GM18498 (cell line): Measurements from ENCODE around the gene FHIT.

ENCODE experiments used
- ATAC-seq: cut with Tn5 transposase; IDR thresholded peaks from one replicate; pipeline ENCODE4 v1.9.1; 2021; ENCODE audit warnings: mild to moderate bottlenecking, moderate library complexity; ENCODE audit not compliant: unreplicated experiment

The FHIT gene

DNA sequence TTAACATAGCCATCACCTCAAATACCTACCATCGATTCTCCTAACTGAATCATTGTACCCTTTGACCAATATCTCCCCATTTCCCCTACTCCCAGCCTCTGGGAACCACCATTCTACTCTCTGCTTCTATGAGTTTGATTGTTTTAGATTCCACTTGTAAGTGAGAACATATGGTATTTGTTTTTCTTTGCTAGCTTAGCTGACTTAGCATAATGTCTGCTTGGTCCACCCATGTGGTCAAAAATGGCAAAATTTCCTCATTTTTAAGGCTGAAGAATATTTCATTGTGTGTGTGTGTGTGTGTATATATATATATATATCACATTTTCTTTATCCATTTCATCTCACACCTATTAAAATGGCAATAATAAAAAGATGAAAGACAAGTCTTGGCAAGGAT lies 469.3 kb downstream of the FHIT start:
- ATAC-seq: no peak

- ATAC-seq: no peak
Observed at GRCh38 chr3:60779637-60780036, 471.6 kb downstream of the FHIT start.

DNA sequence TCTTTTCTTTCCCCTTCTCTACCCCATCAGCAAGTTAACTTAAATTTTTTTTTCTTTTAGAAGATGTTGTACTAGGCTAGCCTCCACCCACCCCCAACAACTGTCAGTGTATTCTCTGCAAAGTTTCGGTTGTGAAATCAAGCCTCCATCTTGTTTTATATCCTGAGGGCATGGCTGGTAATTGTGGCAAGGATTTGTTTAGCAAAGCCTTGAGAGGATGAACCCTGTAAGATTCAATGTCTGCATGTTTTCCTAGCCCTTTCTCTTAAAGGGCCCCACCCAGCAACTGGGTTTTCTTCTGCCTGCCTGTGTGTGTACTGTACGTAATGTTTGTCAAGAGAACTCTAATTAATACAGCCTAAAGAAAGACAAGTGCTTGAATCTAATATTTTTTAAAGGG lies 475.3 kb downstream of the FHIT start:
- no peak for ATAC-seq

- no peak for ATAC-seq
Observed at GRCh38 chr3:60774617-60775016, 476.6 kb downstream of the FHIT start.

GRCh38 chr3:60772584-60772983 lies 478.7 kb downstream of the FHIT start:
- no peak for ATAC-seq

DNA sequence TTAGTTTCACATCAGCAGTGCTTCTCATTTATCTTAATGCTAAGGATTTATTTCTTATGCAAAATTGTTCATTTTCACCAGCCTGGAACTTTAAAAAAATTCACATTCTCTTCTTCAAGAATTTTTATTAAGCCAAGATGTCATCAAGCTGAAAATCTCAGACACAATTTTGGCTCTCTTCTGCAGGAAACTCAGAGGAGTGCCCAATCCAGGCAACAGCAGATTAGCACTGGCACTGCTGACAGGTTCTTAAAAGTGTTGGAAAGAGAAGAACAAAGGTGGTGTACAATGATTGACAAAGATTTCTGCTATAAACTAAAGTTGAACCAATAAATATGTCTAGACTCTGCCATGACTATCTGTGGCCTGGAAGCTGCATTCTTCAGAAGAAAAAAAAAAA lies 479.5 kb downstream of the FHIT start:
- ATAC-seq: no peak

DNA sequence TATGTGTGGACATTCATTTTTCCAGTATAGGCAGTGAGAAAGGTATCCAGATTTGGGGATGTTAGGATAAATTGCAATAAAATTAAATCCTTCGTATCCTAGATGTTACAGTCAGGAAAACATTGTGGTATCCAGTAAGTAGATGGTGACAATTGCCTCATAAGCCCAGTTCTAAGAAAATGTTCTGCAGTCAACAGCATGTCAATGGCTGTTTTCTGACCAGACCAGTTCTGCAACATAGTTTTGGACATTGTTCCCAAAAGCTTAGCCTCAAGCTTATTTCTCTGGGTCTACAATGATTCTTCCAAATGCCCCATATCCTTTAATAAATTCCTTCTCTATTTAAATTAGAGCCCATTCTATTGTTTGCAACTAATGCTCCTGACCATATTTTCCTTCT lies 480.7 kb downstream of the FHIT start:
- ATAC-seq: no peak

DNA sequence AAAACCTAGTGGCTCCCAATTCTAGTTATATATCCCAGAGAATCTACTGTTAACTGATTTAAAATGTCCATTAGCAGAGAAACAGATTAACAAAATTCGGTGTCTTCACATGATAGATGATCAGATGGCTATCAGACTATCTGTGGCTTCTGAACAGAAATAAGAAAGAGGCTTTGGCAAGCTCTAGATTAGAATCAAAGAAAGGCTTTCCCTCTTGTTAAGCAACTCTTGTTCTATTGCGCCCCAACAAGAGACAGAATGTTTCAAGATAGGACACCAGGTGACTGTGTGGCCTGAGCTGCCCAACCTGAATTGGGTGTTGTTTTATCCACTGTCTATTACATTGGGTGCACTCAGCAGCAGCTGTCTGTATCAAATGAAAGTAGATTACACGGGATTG lies 483.7 kb downstream of the FHIT start:
- no peak for ATAC-seq

DNA sequence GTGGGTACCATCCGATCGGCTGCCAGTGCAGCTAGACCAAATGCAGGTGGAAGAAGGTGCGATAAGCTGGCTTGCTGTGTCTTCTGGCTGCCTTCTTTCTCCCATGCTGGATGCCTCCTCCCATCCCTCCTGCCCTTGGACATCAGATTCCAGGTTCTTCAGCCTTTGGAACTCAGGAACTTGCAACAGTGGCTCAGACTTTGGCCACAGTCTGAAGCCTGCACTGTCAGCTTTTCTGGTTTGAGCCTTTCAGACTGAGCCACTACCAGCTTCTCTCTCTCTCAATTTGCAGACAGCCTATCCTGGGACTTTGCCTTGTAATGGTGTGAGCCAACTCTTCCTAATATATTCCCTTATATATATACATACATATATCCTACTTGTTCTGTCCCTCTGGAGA lies 485.5 kb downstream of the FHIT start:
- no peak for ATAC-seq

- no peak for ATAC-seq
Observed at GRCh38 chr3:60764870-60765269, 486.4 kb downstream of the FHIT start.

GRCh38 chr3:60760145-60760544 lies 491.1 kb downstream of the FHIT start:
- no peak for ATAC-seq

DNA sequence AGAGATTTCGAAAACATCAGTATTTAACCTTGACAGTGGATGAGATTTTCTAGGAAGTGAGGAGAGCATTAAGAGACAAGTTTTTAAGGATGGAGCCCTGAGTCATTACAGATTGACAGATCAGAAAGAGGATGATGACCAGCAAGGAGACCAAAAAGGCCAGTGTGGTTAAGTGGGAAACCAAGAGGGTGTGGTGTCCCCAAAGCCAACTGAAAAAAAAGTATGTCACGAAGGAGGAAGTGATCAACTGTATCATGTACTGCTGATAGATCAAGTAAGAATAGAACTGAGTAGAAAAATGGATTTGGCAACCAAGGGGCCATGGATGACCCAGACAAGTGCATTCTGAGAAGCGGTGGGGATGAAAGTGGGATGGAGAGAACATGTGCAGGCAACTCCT lies 491.8 kb downstream of the FHIT start:
- no peak for ATAC-seq

DNA sequence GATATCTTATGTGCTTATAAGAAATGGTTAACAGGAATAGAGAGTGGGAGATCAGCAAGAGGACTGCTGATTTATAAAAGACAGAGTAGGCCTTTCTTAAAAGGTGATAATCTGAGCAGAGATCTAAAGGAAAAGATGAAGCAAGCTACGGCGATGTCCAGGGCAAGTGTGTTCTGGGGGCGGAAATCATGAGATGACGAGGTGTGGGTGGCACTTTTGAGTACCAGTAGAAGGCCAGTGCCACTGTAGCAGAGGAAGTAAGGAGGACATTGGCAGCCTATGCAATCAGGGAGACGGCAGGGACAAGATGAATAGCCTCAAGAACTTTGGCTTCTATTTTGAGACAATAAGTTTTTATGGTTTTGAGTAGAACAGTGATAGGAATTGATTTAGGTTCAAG lies 492.4 kb downstream of the FHIT start:
- no peak for ATAC-seq

DNA sequence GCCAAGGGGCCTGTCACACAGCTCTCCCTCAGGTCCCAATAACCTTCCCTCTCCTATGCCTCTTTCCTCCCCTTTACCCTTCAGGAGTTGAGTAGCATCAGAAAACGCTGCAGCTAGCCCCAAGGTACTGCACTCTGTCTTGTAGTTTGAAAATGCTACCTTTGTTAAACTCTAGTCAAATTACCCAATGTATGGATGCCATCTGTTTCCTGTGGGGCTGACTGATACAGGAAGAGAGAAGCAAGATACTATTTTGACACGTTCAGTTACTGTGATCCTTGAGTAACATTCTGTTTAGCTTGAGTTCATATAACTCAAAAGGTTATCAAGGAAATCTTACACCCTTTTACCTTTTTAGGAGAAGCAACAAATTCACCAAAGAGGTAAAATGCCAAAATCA lies 493.1 kb downstream of the FHIT start:
- no peak for ATAC-seq

GRCh38 chr3:60757724-60758123 lies 493.5 kb downstream of the FHIT start:
- ATAC-seq: no peak

DNA sequence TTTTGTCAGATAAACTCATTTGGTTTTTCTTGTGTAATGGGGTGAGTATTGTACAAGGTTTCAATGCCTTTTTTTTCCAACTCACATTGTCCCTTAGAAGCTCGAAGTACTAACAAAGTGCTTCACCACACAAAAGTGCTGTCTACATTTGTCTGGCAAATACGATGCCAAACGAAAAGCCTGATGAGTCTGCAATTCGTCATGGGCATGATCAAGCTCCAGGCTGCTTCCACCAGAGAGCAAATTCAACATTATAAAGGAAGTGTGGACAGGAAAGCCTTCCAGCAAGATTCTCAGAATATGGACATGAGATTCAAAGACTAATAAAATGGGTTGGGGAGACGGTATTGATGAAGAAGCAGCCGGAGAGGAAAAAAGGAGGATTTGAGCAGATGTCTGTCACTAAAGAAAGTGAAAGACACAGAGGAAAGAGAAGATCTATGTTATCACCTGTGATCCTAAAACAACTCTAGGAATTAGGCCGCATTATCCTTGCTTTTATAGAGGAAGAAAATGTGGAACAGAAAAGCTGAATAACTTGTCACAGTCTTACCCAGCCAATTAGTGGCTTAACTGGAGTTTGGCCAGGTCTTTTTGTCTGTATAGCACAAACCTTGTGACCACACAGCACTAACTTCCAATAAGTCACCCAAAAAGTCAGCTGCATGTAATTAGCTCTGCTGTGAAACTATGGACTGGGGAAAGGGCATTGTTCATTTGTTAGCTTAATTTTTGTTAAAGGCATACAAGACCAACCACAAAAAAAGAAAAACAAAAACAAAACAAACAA lies 494.8 kb downstream of the FHIT start:
- no peak for ATAC-seq

- no peak for ATAC-seq
Observed at GRCh38 chr3:60755094-60755493, 496.2 kb downstream of the FHIT start.

DNA sequence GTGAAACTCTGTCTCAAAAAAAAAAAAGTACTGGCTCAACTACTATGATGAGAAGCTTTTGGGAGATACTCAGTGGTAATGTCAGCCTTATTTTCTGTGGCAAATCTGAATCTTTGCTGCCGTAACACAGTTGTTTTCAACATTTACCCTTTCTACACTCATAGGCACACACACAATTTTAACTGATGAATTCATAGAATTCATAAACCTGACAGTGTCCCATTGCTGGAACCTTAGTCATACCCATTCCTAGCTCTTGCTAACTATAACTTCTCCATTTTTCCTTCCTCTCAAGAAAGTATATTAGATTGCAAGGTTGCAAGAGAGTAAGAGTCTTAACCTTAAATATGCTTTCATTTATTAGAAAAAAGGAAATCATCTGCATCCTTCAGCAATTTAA lies 496.6 kb downstream of the FHIT start:
- ATAC-seq: no peak

DNA sequence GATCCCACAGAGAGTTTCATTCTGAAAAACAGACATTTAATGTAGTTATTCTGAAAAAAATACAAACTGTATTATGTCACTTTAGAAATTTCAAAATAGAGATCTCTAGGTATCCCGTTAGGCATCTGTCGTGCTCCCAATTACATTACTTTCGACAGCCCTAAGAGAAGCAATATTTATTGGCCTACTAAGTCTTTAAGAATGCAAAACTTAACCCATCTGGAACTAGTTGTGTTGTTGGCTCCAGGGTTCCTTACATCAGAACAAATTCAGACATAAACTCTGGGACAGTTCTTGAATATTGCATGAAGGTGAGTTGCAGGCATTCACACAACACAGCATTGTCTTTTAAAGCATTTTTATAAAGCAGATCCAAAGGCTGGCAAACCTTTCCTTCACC lies 498.4 kb downstream of the FHIT start:
- ATAC-seq: no peak

DNA sequence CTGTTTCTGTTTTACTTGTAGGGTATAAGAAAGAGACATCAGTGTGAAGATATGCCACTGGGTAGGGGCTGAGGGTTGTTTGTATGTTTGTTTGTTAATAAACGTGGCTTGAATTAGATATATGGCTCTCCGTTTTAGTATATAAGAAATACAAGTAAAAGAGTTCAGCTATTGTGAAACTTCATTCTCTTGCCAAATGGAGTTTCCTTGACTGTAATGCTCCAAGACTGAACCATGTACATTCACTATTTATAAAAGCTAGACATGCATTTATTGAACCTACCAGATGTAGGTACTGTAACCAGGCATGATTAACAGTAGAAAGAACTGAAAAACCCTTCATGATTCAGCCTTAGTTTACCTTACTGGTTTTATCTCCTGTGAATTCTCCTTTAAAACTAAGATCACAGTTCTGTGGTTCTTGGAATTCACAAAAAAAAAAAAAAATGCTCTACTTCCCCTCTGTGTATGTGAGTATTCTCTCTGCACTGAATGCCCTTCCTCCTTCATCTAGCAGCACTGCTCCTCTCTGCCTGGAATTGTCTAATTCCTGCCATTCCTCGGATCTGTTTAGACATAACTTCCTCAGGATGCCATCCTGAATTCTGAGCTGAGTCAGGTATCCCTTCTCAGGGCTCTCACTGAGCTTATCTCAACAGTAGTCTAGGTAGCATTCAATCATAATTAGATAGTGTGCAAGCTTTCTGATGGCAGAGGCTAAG lies 504.4 kb downstream of the FHIT start:
- ATAC-seq: no peak

GRCh38 chr3:60746043-60746638 lies 505.1 kb downstream of the FHIT start:
- ATAC-seq: no peak

- no peak for ATAC-seq
Observed at GRCh38 chr3:60743631-60744164, 507.6 kb downstream of the FHIT start.
